Naive thymus-derived CD8-positive, alpha-beta T cell (primary cell): ENCODE data around the gene LTA. TPM values are rescaled to one million over a fixed set of nuclear protein-coding genes. Genes with fewer than 3 reads are reported as not detected.
"Not testable (repeated sequence)": the region's sequence is repeated elsewhere in the genome, so short reads cannot be mapped to it uniquely, and the experiment has no call there.

ENCODE experiments used
- ATAC-seq, 2 donors: fragments of 150-1000 bp; cut with Tn5 transposase in 1 of 2; sonication (Bioruptor Pico), chemical (Tn5 transposase) in 1 of 2; 1 replicate in 1 of 2; 2 replicates in 1 of 2; pipeline ENCODE4 v1.10.0; 2021; ENCODE audit warnings: mild to moderate bottlenecking in 2 of 2, moderate library complexity in 2 of 2
- POLR2A ChIA-PET: fragments of 350-600 bp; sonication (Branson Sonifier 250); formaldehyde crosslinking; loops from one replicate; lab custom pipeline; 2021; ENCODE audit warnings: antibody characterized with exemption; lab: Charles Lee
- DNase-seq, 10 donors: peaks; one replicate each; pipeline versions ENCODE4 v3.0.0 to v3.0.0-alpha.2; 2020 to 2022
- H3K27ac Mint-ChIP-seq, 10 donors: one replicate each; pipeline ENCODE4 v1.8.0; 2020 to 2022; ENCODE audit warnings: mild to moderate bottlenecking in 10 of 10, mixed read lengths in 10 of 10, moderate library complexity in 4 of 10, inconsistent platforms in 1 of 10
- H3K27me3 Mint-ChIP-seq, 5 donors: one replicate each; pipeline ENCODE4 v1.8.0; 2021 to 2022; ENCODE audit warnings: mixed read lengths in 5 of 5
- H3K36me3 Mint-ChIP-seq, 3 donors: one replicate each; pipeline ENCODE4 v1.8.0; 2020 to 2022; ENCODE audit warnings: mixed read lengths in 3 of 3, mild to moderate bottlenecking in 2 of 3, inconsistent platforms in 1 of 3
- H3K4me1 Mint-ChIP-seq, 4 donors: one replicate each; pipeline ENCODE4 v1.8.0; 2021 to 2022; ENCODE audit warnings: mixed read lengths in 4 of 4
- H3K4me3 Mint-ChIP-seq, 10 donors: one replicate each; pipeline ENCODE4 v1.8.0; 2020 to 2022; ENCODE audit warnings: mild to moderate bottlenecking in 10 of 10, mixed read lengths in 10 of 10, moderate library complexity in 6 of 10, inconsistent platforms in 1 of 10
- H3K9me3 Mint-ChIP-seq, 9 donors: one replicate each; pipeline ENCODE4 v1.8.0; 2020 to 2022; ENCODE audit warnings: mixed read lengths in 9 of 9, mild to moderate bottlenecking in 3 of 9, inconsistent platforms in 1 of 9, moderate library complexity in 1 of 9
- polyA plus RNA-seq, 3 donors: library from polyadenylated mRNA; unstranded; fragments of 300-500 nt; fragmentation: Illumina TruSeq; gene quantifications; one replicate each; pipeline ENCODE4 v1.2.3, GENCODE V29; 2021
- total RNA-seq, 8 experiments: library from RNA in 2 of 8; stranded (reverse) in 2 of 8; gene quantifications; one replicate each; pipeline ENCODE4 v1.2.3 and lab custom pipeline; 2021 to 2026

Gene LTA
- total and polyA plus RNA-seq, 5 experiments from 2014 or later, result 11.0 to 40.1 (median 16.2) TPM

- POLR2A ChIA-PET, result interaction anchor here (0.5 to 8.8 kb wide), 4 partner anchors 27 to 54 kb away, joined by 3 to 155 read pairs (median 4); partner anchors contain the start of gene NCR3
- peak overlapping the region in 2 of 10 donors; percentile 31 to 65 for H3K27ac Mint-ChIP-seq
These were observed 27.4 kb upstream of the LTA start for GRCh38 chr6:31544676-31545075.

GRCh38 chr6:31545291-31545690 is 26.8 kb upstream of the LTA start:
- peaks cover 21 to 59% (median 42%) of the 10 kb centered on the region in 4 donors for H3K4me1 Mint-ChIP-seq
- H3K27ac Mint-ChIP-seq, result peak overlapping the region in 1 of 10 donors; percentile 73
- H3K36me3 Mint-ChIP-seq, result peaks cover 6 to 7% (median 6%) of the 10 kb centered on the region in 3 donors
- DNase-seq, result no peak
- no peaks in the 10 kb centered on the region for H3K9me3 Mint-ChIP-seq
- peak overlapping the region in 2 of 10 donors; percentile 13 to 52 for H3K4me3 Mint-ChIP-seq
- H3K27me3 Mint-ChIP-seq, result no peaks in the 10 kb centered on the region
- POLR2A ChIA-PET, result interaction anchor here (0.5 to 8.8 kb wide), 4 partner anchors 37 to 146 kb away, joined by 4 to 155 read pairs (median 36); partner anchors contain the start of gene LTB
- ATAC-seq, result no peak

More at GRCh38 chr6:31544676-31545075, 27.4 kb upstream of the LTA start:
- Mint-ChIP-seq H3K9me3 (no peaks in the 10 kb centered on the region), H3K4me3 (peak overlapping the region in 1 of 10 donors; percentile 34), H3K36me3 (peaks cover 6 to 13% (median 11%) of the 10 kb centered on the region in 3 donors), H3K4me1 (peaks cover 26 to 65% (median 48%) of the 10 kb centered on the region in 4 donors), H3K27me3 (no peaks in the 10 kb centered on the region)
- ATAC-seq (no peak), DNase-seq (no peak)

GRCh38 chr6:31546339-31546957 is 25.6 kb upstream of the LTA start, which contains the start of gene ATP6V1G2:
TSS of gene ATP6V1G2 (minus strand) at chr6:31546608. CDS start at chr6:31546559, 49 bp downstream.
- peaks cover 0 to under 1% (median 0%) of the 10 kb centered on the region in 3 donors for H3K36me3 Mint-ChIP-seq
- peak within 1 kb of the TSS; percentile 87 to 99 (median 96) for H3K27ac Mint-ChIP-seq
- peaks cover 18 to 53% (median 36%) of the 10 kb centered on the region in 4 donors for H3K4me1 Mint-ChIP-seq
- peak; percentile 68 to 89 (median 80) for DNase-seq
- ATAC-seq, result peak; percentile 49 to 54
- POLR2A ChIA-PET, result interaction anchor here (0.6 to 8.8 kb wide), 11 partner anchors 12 to 355 kb away, joined by 3 to 155 read pairs (median 6); partner anchors contain the start of genes BAG6, LST1, LTB and NCR3
- H3K27me3 Mint-ChIP-seq, result no peaks in the 10 kb centered on the region
- peak within 1 kb of the TSS; percentile 82 to 98 (median 92) for H3K4me3 Mint-ChIP-seq
- H3K9me3 Mint-ChIP-seq, result no peaks in the 10 kb centered on the region

- peak; percentile 88 to 89 for ATAC-seq
- peak; percentile 73 to 94 (median 86) for DNase-seq
- H3K27me3 Mint-ChIP-seq, result no peaks in the 10 kb centered on the region
- H3K4me1 Mint-ChIP-seq, result peaks cover 17 to 51% (median 38%) of the 10 kb centered on the region in 4 donors
- peak within 1 kb of the TSS; percentile 87 to 99 (median 96) for H3K27ac Mint-ChIP-seq
- H3K36me3 Mint-ChIP-seq, result no peaks in the 10 kb centered on the region
- POLR2A ChIA-PET, result interaction anchor here (0.6 to 8.8 kb wide), 10 partner anchors 11 to 118 kb away, joined by 3 to 155 read pairs (median 6); partner anchors contain the start of genes BAG6, GPANK1, LST1 and LTB
- no peaks in the 10 kb centered on the region for H3K9me3 Mint-ChIP-seq
- H3K4me3 Mint-ChIP-seq, result peak within 1 kb of the TSS; percentile 82 to 98 (median 92)
These were observed 24.9 kb upstream of the LTA start, which contains the start of gene NFKBIL1 for GRCh38 chr6:31546958-31547726. TSS of gene NFKBIL1 (plus strand) at chr6:31547608. CDS start at chr6:31547695, 87 bp downstream.

GRCh38 chr6:31547727-31548543 is 24.2 kb upstream of the LTA start:
- Mint-ChIP-seq H3K4me3 (peak overlapping the region; percentile 82 to 98 (median 92)), H3K4me1 (peaks cover 16 to 46% (median 36%) of the 10 kb centered on the region in 4 donors), H3K36me3 (no peaks in the 10 kb centered on the region), H3K27me3 (no peaks in the 10 kb centered on the region), H3K27ac (peak overlapping the region; percentile 87 to 99 (median 96)), H3K9me3 (no peaks in the 10 kb centered on the region)
- POLR2A ChIA-PET, result interaction anchor here (0.6 to 8.8 kb wide), 11 partner anchors 11 to 117 kb away, joined by 3 to 155 read pairs (median 4); partner anchors contain the start of genes GPANK1, LTB, MICB and NCR3
- ATAC-seq (no peak), DNase-seq (no peak)

GRCh38 chr6:31548544-31548873 is 23.6 kb upstream of the LTA start:
- Mint-ChIP-seq H3K27me3 (no peaks in the 10 kb centered on the region), H3K4me1 (peaks cover 16 to 41% (median 33%) of the 10 kb centered on the region in 4 donors), H3K36me3 (peaks cover 0 to 3% (median 0%) of the 10 kb centered on the region in 3 donors), H3K27ac (peak overlapping the region in 9 of 10 donors; percentile 35 to 97 (median 84)), H3K4me3 (peak overlapping the region in 3 of 10 donors; percentile 34 to 82 (median 41)), H3K9me3 (no peaks in the 10 kb centered on the region)
- no peak for DNase-seq
- no peak for ATAC-seq
- POLR2A ChIA-PET, result interaction anchor here (0.6 to 8.8 kb wide), 7 partner anchors 10 to 51 kb away, joined by 3 to 155 read pairs (median 6); partner anchors contain the start of genes LTB, MICB and TNF

- peak in 1 of 2 donors; percentile 15 for ATAC-seq
These were observed 20.7 kb upstream of the LTA start for GRCh38 chr6:31551371-31551770.

GRCh38 chr6:31556307-31556706 is 15.8 kb upstream of the LTA start:
- DNase-seq (no peak), ATAC-seq (no peak)
- Mint-ChIP-seq H3K27ac (peak overlapping the region in 2 of 10 donors; percentile 9 to 15), H3K4me3 (peak overlapping the region in 1 of 10 donors; percentile 20), H3K36me3 (peaks cover 3 to 30% (median 6%) of the 10 kb centered on the region in 3 donors), H3K4me1 (peaks cover 29 to 64% (median 53%) of the 10 kb centered on the region in 4 donors), H3K27me3 (no peaks in the 10 kb centered on the region), H3K9me3 (no peaks in the 10 kb centered on the region)
- POLR2A ChIA-PET, result interaction anchor here (0.7 to 34.2 kb wide), 2 partner anchors 29 to 92 kb away, joined by 3 to 1584 read pairs; partner anchors contain the start of genes LST1, LTA, LTB and NCR3

More at GRCh38 chr6:31551371-31551770, 20.7 kb upstream of the LTA start:
- peak in 9 of 10 donors; percentile 45 to 82 (median 55) for DNase-seq
- not testable (repeated sequence) for H3K9me3 Mint-ChIP-seq, H3K27me3 Mint-ChIP-seq, H3K36me3 Mint-ChIP-seq
- Mint-ChIP-seq H3K4me1 (peaks cover 17 to 46% (median 34%) of the 10 kb centered on the region in 4 donors), H3K27ac (peak overlapping the region in 6 of 10 donors; percentile 7 to 77 (median 72)), H3K4me3 (peak overlapping the region in 1 of 10 donors; percentile 48)
- POLR2A ChIA-PET, result interaction anchor here (0.8 to 8.8 kb wide), 11 partner anchors 9 to 1300 kb away, joined by 3 to 155 read pairs (median 5); partner anchors contain the start of genes DDX39B, LTB and TNF

- Mint-ChIP-seq H3K36me3 (peaks cover 3 to 38% (median 6%) of the 10 kb centered on the region in 3 donors), H3K9me3 (no peaks in the 10 kb centered on the region), H3K4me1 (peaks cover 32 to 70% (median 57%) of the 10 kb centered on the region in 4 donors), H3K27ac (peak overlapping the region in 3 of 10 donors; percentile 13 to 88 (median 51)), H3K27me3 (no peaks in the 10 kb centered on the region), H3K4me3 (peak overlapping the region in 8 of 10 donors; percentile 13 to 75 (median 31))
- DNase-seq, result peak in 1 of 10 donors; percentile 32
- no peak for ATAC-seq
- POLR2A ChIA-PET, result interaction anchor here (1.0 to 34.2 kb wide), 3 partner anchors 10 to 28 kb away, joined by 3 to 1584 read pairs (median 6); partner anchors contain the start of genes ATP6V1G2, LST1, LTA and LTB
These were observed 14.4 kb upstream of the LTA start for GRCh38 chr6:31557443-31558317.

GRCh38 chr6:31558318-31558625 is 13.8 kb upstream of the LTA start:
- H3K4me3 Mint-ChIP-seq, result peak overlapping the region; percentile 68 to 90 (median 76)
- POLR2A ChIA-PET, result interaction anchor here (0.9 to 34.2 kb wide), 6 partner anchors 11 to 145 kb away, joined by 3 to 1584 read pairs (median 4); partner anchors contain the start of genes ABHD16A, AIF1, ATP6V1G2 and DDX39B
- H3K27me3 Mint-ChIP-seq, result no peaks in the 10 kb centered on the region
- H3K36me3 Mint-ChIP-seq, result peaks cover 3 to 40% (median 6%) of the 10 kb centered on the region in 3 donors
- DNase-seq (no peak), ATAC-seq (no peak)
- peak overlapping the region in 5 of 10 donors; percentile 65 to 90 (median 88) for H3K27ac Mint-ChIP-seq
- H3K9me3 Mint-ChIP-seq, result no peaks in the 10 kb centered on the region
- H3K4me1 Mint-ChIP-seq, result peaks cover 37 to 76% (median 57%) of the 10 kb centered on the region in 4 donors
